HFF-Myc (cell line): ENCODE measurements around the gene CLASP2.
"Not testable (repeated sequence)": the region's sequence is repeated elsewhere in the genome, so short reads cannot be mapped to it uniquely, and the experiment has no call there.

Experiments
- DNase-seq: peaks from one replicate; pipeline ENCODE4 v3.0.0-alpha.2; 2011; ENCODE audit warnings: low read depth; ENCODE audit errors: extremely low read depth
- H3K4me3 ChIP-seq: replicated peaks from 2 replicates; pipeline ENCODE4 v1.5.1; 2011; ENCODE audit warnings: low read depth, mild to moderate bottlenecking, control low read depth, low read length
- CTCF ChIP-seq: IDR thresholded peaks from 2 replicates; pipeline ENCODE4 v1.5.1; 2012; ENCODE audit warnings: mild to moderate bottlenecking, low read depth, low read length, control low read depth; ENCODE audit errors: missing control alignments

The CLASP2 gene

GRCh38 chr3:33658039-33658438, 60.0 kb downstream of the CLASP2 start:
- no peak overlapping the region; the same call in 1 of the 2 replicates for H3K4me3 ChIP-seq
- DNase-seq = no peak
- no peak for TF ChIP-seq CTCF

- no peak overlapping the region for H3K4me3 ChIP-seq
- no peak for DNase-seq
- TF ChIP-seq CTCF = no peak
These were observed 65.3 kb downstream of the CLASP2 start for GRCh38 chr3:33652736-33653135.

DNA sequence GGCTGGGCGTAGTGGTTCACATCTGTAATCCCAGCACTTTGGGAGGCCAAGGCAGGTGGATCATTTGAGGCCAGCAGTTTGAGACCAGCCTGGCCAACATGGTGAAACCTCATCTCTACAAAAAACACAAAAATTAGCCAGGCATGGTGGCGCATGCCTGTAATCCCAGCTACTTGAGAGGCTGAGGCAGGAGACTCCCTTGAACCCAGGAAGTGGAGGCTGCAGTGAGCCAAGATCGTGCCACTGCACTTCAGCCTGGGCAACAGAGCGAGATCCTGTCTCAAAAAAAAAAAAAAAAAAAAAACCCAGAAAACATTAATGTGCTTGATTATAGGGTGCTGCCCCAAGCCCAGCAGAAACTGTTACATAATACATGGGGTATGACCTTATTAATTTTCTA, 67.0 kb downstream of the CLASP2 start:
- H3K4me3 ChIP-seq, DNase-seq: not testable (repeated sequence)

DNA sequence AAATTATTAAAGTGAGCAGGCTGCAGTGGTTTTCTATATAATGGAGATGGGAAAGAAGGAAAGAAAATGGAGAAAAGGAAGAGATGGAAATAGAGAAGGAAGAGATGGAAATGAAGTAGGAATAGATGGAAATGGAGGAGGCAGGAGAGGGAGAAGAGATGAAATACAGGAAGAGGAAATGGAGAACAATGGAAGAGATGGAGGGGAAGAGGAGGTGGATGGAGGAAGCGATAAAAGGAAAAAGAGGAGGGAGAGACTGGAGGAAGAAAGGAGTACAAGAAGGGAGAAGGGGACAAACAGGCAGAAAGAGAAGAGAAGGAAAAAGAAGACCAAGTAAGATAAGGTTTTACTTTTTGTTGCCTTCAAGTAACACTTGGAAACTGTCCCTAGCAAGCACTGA, 67.6 kb downstream of the CLASP2 start:
- no peak for DNase-seq
- no peak for TF ChIP-seq CTCF
- no peak overlapping the region for H3K4me3 ChIP-seq

GRCh38 chr3:33648793-33649192, 69.3 kb downstream of the CLASP2 start:
- DNase-seq = no peak
- no peak for TF ChIP-seq CTCF
- no peak overlapping the region for H3K4me3 ChIP-seq

GRCh38 chr3:33646406-33646805, 71.6 kb downstream of the CLASP2 start:
- H3K4me3 ChIP-seq = no peak overlapping the region
- no peak for DNase-seq
- TF ChIP-seq CTCF = no peak

DNA sequence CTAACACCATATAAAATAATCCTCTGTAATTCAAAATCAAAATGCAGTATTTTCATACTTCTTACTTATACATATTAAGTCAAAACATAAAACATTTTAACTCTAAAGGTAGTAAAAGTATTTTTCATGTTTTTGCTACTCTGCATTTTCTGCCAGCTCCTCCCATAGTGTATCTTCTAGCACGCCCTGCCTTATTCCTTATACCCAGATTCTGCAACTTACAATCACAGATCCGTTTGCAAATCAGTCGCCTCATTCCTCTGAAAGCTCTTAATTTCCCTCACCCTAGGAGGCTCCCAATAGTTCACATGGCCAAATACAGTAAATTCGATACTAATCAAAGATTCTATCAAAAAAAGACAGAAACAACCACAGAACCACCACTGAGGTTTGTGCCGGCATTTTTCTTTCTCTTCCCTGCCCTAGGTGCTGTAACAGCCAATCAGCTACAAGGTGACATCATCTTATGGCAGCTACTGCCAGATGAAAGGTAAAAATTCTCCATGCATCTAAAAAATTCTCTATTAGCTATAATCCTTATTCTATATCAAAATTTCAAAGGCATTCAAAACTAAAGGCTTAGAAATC, 72.9 kb downstream of the CLASP2 start:
- DNase-seq = no peak
- H3K4me3 ChIP-seq = no peak overlapping the region
- no peak for TF ChIP-seq CTCF
